Measurements from ENCODE around the gene KIR2DL4.
"Not testable (repeated sequence)": the region's sequence is repeated elsewhere in the genome, so short reads cannot be mapped to it uniquely, and the experiment has no call there.

The KIR2DL4 gene

GRCh38 chr19:54786091-54786723 is 17.2 kb upstream of the KIR2DL4 start:
- not testable (repeated sequence) for DNase-seq (ENCODE audit: low spot score); H3K27ac Mint-ChIP-seq; H3K4me3 Mint-ChIP-seq; H3K36me3 Mint-ChIP-seq (ENCODE audit: low read depth); H3K9me3 Mint-ChIP-seq; H3K4me1 Mint-ChIP-seq (ENCODE audit: low read depth); H3K27me3 Mint-ChIP-seq (ENCODE audit: low read depth)

GRCh38 chr19:54788154-54788553 is 15.3 kb upstream of the KIR2DL4 start:
- H3K27me3 Mint-ChIP-seq (ENCODE audit: low read depth); H3K4me3 Mint-ChIP-seq; H3K36me3 Mint-ChIP-seq (ENCODE audit: low read depth); DNase-seq (ENCODE audit: low spot score); H3K9me3 Mint-ChIP-seq; H3K4me1 Mint-ChIP-seq (ENCODE audit: low read depth); H3K27ac Mint-ChIP-seq: not testable (repeated sequence)

GRCh38 chr19:54790711-54791110 is 12.7 kb upstream of the KIR2DL4 start:
- Mint-ChIP-seq H3K27me3 (ENCODE audit: low read depth) (peaks cover 14% of the 10 kb centered on the region), H3K9me3 (no peaks in the 10 kb centered on the region), H3K36me3 (ENCODE audit: low read depth) (no peaks in the 10 kb centered on the region), H3K27ac (no peak overlapping the region), H3K4me1 (ENCODE audit: low read depth) (peaks cover 10% of the 10 kb centered on the region), H3K4me3 (no peak overlapping the region)
- no peak for DNase-seq (ENCODE audit: low spot score)

- H3K27me3 Mint-ChIP-seq (ENCODE audit: low read depth), result peaks cover 14% of the 10 kb centered on the region
- peaks cover 10% of the 10 kb centered on the region for H3K4me1 Mint-ChIP-seq (ENCODE audit: low read depth)
- no peaks in the 10 kb centered on the region for H3K9me3 Mint-ChIP-seq
- no peaks in the 10 kb centered on the region for H3K36me3 Mint-ChIP-seq (ENCODE audit: low read depth)
- peak overlapping the region; percentile 4 for H3K4me3 Mint-ChIP-seq
- H3K27ac Mint-ChIP-seq, result no peak overlapping the region
- DNase-seq (ENCODE audit: low spot score), result no peak
Observed at GRCh38 chr19:54791476-54791875, 11.9 kb upstream of the KIR2DL4 start.

GRCh38 chr19:54792814-54793213 is 10.6 kb upstream of the KIR2DL4 start:
- peak overlapping the region; percentile 76 for H3K4me3 Mint-ChIP-seq
- H3K27ac Mint-ChIP-seq, result peak overlapping the region; percentile 13
- no peaks in the 10 kb centered on the region for H3K9me3 Mint-ChIP-seq
- no peaks in the 10 kb centered on the region for H3K36me3 Mint-ChIP-seq (ENCODE audit: low read depth)
- H3K27me3 Mint-ChIP-seq (ENCODE audit: low read depth), result peaks cover 14% of the 10 kb centered on the region
- DNase-seq (ENCODE audit: low spot score), result no peak
- peaks cover 10% of the 10 kb centered on the region for H3K4me1 Mint-ChIP-seq (ENCODE audit: low read depth)

GRCh38 chr19:54795758-54796157 is 7.7 kb upstream of the KIR2DL4 start:
- Mint-ChIP-seq H3K4me1 (ENCODE audit: low read depth) (peaks cover 10% of the 10 kb centered on the region), H3K27me3 (ENCODE audit: low read depth) (peaks cover 14% of the 10 kb centered on the region), H3K36me3 (ENCODE audit: low read depth) (no peaks in the 10 kb centered on the region), H3K27ac (no peak overlapping the region), H3K4me3 (no peak overlapping the region), H3K9me3 (no peaks in the 10 kb centered on the region)
- DNase-seq (ENCODE audit: low spot score), result no peak

- no peak overlapping the region for H3K4me3 Mint-ChIP-seq
- no peaks in the 10 kb centered on the region for H3K27me3 Mint-ChIP-seq (ENCODE audit: low read depth)
- H3K4me1 Mint-ChIP-seq (ENCODE audit: low read depth), result no peaks in the 10 kb centered on the region
- DNase-seq (ENCODE audit: low spot score), result no peak
- no peak overlapping the region for H3K27ac Mint-ChIP-seq
- no peaks in the 10 kb centered on the region for H3K36me3 Mint-ChIP-seq (ENCODE audit: low read depth)
- no peaks in the 10 kb centered on the region for H3K9me3 Mint-ChIP-seq
Observed at GRCh38 chr19:54804101-54804500, 691 bp downstream of the KIR2DL4 start.

- no peak for DNase-seq (ENCODE audit: low spot score)
- no peaks in the 10 kb centered on the region for H3K27me3 Mint-ChIP-seq (ENCODE audit: low read depth)
- H3K9me3 Mint-ChIP-seq, result no peaks in the 10 kb centered on the region
- no peak overlapping the region for H3K27ac Mint-ChIP-seq
- H3K36me3 Mint-ChIP-seq (ENCODE audit: low read depth), result no peaks in the 10 kb centered on the region
- H3K4me3 Mint-ChIP-seq, result no peak overlapping the region
- H3K4me1 Mint-ChIP-seq (ENCODE audit: low read depth), result no peaks in the 10 kb centered on the region
Observed at GRCh38 chr19:54804571-54804970, 1.2 kb downstream of the KIR2DL4 start.

GRCh38 chr19:54805665-54806515 is 2.5 kb downstream of the KIR2DL4 start:
- H3K4me1 Mint-ChIP-seq (ENCODE audit: low read depth), result no peaks in the 10 kb centered on the region

GRCh38 chr19:54806516-54806838 is 3.1 kb downstream of the KIR2DL4 start:
- Mint-ChIP-seq H3K27me3 (ENCODE audit: low read depth) (no peaks in the 10 kb centered on the region), H3K27ac (no peak overlapping the region), H3K36me3 (ENCODE audit: low read depth) (no peaks in the 10 kb centered on the region), H3K4me1 (ENCODE audit: low read depth) (no peaks in the 10 kb centered on the region), H3K4me3 (no peak overlapping the region), H3K9me3 (no peaks in the 10 kb centered on the region)
- DNase-seq (ENCODE audit: low spot score), result no peak

More at GRCh38 chr19:54805665-54806515, 2.5 kb downstream of the KIR2DL4 start:
- H3K27me3 Mint-ChIP-seq (ENCODE audit: low read depth), result no peaks in the 10 kb centered on the region
- DNase-seq (ENCODE audit: low spot score), result no peak
- no peaks in the 10 kb centered on the region for H3K36me3 Mint-ChIP-seq (ENCODE audit: low read depth)
- no peaks in the 10 kb centered on the region for H3K9me3 Mint-ChIP-seq
- no peak overlapping the region for H3K27ac Mint-ChIP-seq
- H3K4me3 Mint-ChIP-seq, result no peak overlapping the region

GRCh38 chr19:54814571-54814970 is 11.2 kb downstream of the KIR2DL4 start:
- not testable (repeated sequence) for H3K4me3 Mint-ChIP-seq; DNase-seq (ENCODE audit: low spot score); H3K4me1 Mint-ChIP-seq (ENCODE audit: low read depth); H3K9me3 Mint-ChIP-seq; H3K27ac Mint-ChIP-seq; H3K36me3 Mint-ChIP-seq (ENCODE audit: low read depth); H3K27me3 Mint-ChIP-seq (ENCODE audit: low read depth)

- H3K27ac Mint-ChIP-seq; H3K27me3 Mint-ChIP-seq (ENCODE audit: low read depth); H3K9me3 Mint-ChIP-seq; DNase-seq (ENCODE audit: low spot score); H3K36me3 Mint-ChIP-seq (ENCODE audit: low read depth); H3K4me3 Mint-ChIP-seq; H3K4me1 Mint-ChIP-seq (ENCODE audit: low read depth): not testable (repeated sequence)
Observed at GRCh38 chr19:54816251-54816650, 12.8 kb downstream of the KIR2DL4 start, which contains the start of gene KIR3DL1. Gene KIR3DL1 (plus strand): TSS chr19:54816468.

GRCh38 chr19:54817670-54818536 is 14.5 kb downstream of the KIR2DL4 start:
- no peaks in the 10 kb centered on the region for H3K4me1 Mint-ChIP-seq (ENCODE audit: low read depth)
- no peaks in the 10 kb centered on the region for H3K27me3 Mint-ChIP-seq (ENCODE audit: low read depth)
- no peak overlapping the region for H3K27ac Mint-ChIP-seq
- no peaks in the 10 kb centered on the region for H3K9me3 Mint-ChIP-seq
- H3K4me3 Mint-ChIP-seq, result no peak overlapping the region
- no peak for DNase-seq (ENCODE audit: low spot score)
- no peaks in the 10 kb centered on the region for H3K36me3 Mint-ChIP-seq (ENCODE audit: low read depth)

- H3K4me1 Mint-ChIP-seq (ENCODE audit: low read depth); H3K36me3 Mint-ChIP-seq (ENCODE audit: low read depth); DNase-seq (ENCODE audit: low spot score); H3K4me3 Mint-ChIP-seq; H3K27ac Mint-ChIP-seq; H3K27me3 Mint-ChIP-seq (ENCODE audit: low read depth); H3K9me3 Mint-ChIP-seq: not testable (repeated sequence)
Observed at GRCh38 chr19:54824416-54824815, 21.0 kb downstream of the KIR2DL4 start.

Measured in T-helper 2 cell treated with Interferon-gamma antibody and Interleukin-4, amounts not matched to agents 5 μg/mL and 100 μg/mL, for 36 hours (primary cell).